ENCODE results near the gene MGMT. TPM values are rescaled to one million over a fixed set of nuclear protein-coding genes. Genes with fewer than 3 reads are reported as not detected.

The MGMT gene
- total and polyA plus RNA-seq, 9 of the 15 experiments (the other 6 are each of a cell fraction or from before 2014, with no cell fraction given): 0.03 to 0.29 (median 0.11) TPM; not detected in 4

GRCh38 chr10:129621062-129621461 lies 154.0 kb downstream of the MGMT start:
- Histone ChIP-seq H2AFZ (ENCODE audit: low read depth, low read length) (no peak overlapping the region), H3K4me3 (no peak overlapping the region), H3K4me2 (ENCODE audit: insufficient read depth, low read length) (no peak overlapping the region), H3K27ac (ENCODE audit: extremely low read depth, low read depth, low read length) (no peak overlapping the region), H3K9me3 (replicated peaks; ENCODE audit: control insufficient read depth, insufficient read depth, low read depth, low read length) (no peaks in the 10 kb centered on the region), H3K79me2 (ENCODE audit: control insufficient read depth, insufficient read depth, low read length) (no peaks in the 10 kb centered on the region), H3K9me1 (ENCODE audit: control insufficient read depth, insufficient read depth, low read length) (no peaks in the 10 kb centered on the region), H3K36me3 (ENCODE audit: control insufficient read depth, insufficient read depth, low read length) (no peaks in the 10 kb centered on the region), H4K20me1 (replicated peaks; ENCODE audit: control insufficient read depth, insufficient read depth, low read length) (no peaks in the 10 kb centered on the region), H3K4me1 (replicated peaks in 1 of 2; ENCODE audit: control insufficient read depth in 2 of 2, insufficient read depth in 2 of 2, low read length in 2 of 2) (no peaks in the 10 kb centered on the region), H3K27me3 (ENCODE audit: control insufficient read depth in 2 of 2, insufficient read depth in 2 of 2, low read length in 2 of 2) (no peaks in the 10 kb centered on the region; a peak in 1 of 5 replicates), H3K9ac (ENCODE audit: insufficient read depth in 1 of 2, low read depth in 2 of 2, low read length in 2 of 2) (no peak overlapping the region)
- TF ChIP-seq ATF7 (IDR thresholded peaks at IDR 0.05): no peak
- TF ChIP-seq SIN3A (IDR thresholded peaks at IDR 0.05; ENCODE audit: borderline replicate concordance in 2 of 2, control insufficient read depth in 1 of 2, low read depth in 2 of 2, low read length in 2 of 2): no peak
- TF ChIP-seq ZEB2 (IDR thresholded peaks at IDR 0.05): no peak
- no peak for TF ChIP-seq ZNF507 (tag; conservative IDR thresholded peaks at IDR 0.05)
- no peak for FAIRE-seq
- intact Hi-C loops (cut with micrococcal nuclease): no loop called here
- no peak for ATAC-seq
- BruUV-seq (replicated peaks): no TSS peak
- WGBS (ENCODE audit: insufficient coverage, low coverage, missing lambda C conversion rate): 0% methylated on average over 6 of the region's 7 CpGs
- no peak for DNase-seq (ENCODE audit: extremely low read depth in 1 of 4, low spot score in 3 of 4)
- in situ Hi-C loops (cut with MboI): no loop called here
- ChIA-PET CTCF (ENCODE audit: low intra/inter-chr PET ratio) (no interaction called here), POLR2A (no interaction called here)

DNA sequence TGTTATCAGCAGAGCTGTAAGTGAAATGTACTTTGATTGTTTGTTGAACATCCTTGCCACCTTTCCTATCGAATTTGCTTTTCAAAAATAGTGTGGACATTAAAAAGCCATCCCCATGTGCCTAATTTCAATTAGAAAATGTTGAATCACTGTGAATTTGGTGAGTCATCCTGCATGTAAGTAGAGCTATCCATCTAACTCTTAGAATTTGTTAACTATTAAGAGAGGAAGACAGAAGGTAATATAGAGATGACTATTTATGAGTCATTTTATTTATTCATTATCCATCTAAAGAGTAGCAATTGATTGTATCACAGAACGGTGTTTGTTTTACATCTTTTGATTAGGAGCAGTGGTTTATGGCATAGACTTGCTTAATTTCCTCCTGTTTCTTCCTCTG lies 154.7 kb downstream of the MGMT start:
- no peaks in the 10 kb centered on the region for H4K20me1 ChIP-seq (replicated peaks; ENCODE audit: control insufficient read depth, insufficient read depth, low read length)
- intact Hi-C loops (cut with micrococcal nuclease): no loop called here
- WGBS (ENCODE audit: insufficient coverage, low coverage, missing lambda C conversion rate): 0% methylated on average over 2 of the region's 2 CpGs
- H3K27me3 ChIP-seq (ENCODE audit: control insufficient read depth in 2 of 2, insufficient read depth in 2 of 2, low read length in 2 of 2): peaks cover 0 to 4% of the 10 kb centered on the region in 2 experiments; a peak in 1 of 5 replicates
- FAIRE-seq: no peak
- H3K4me3 ChIP-seq: no peak overlapping the region
- no peaks in the 10 kb centered on the region for H3K9me1 ChIP-seq (ENCODE audit: control insufficient read depth, insufficient read depth, low read length)
- DNase-seq (ENCODE audit: extremely low read depth in 1 of 4, low spot score in 3 of 4): no peak
- H3K4me1 ChIP-seq (replicated peaks in 1 of 2; ENCODE audit: control insufficient read depth in 2 of 2, insufficient read depth in 2 of 2, low read length in 2 of 2): no peaks in the 10 kb centered on the region
- no peaks in the 10 kb centered on the region for H3K79me2 ChIP-seq (ENCODE audit: control insufficient read depth, insufficient read depth, low read length)
- no peak for ATAC-seq
- TF ChIP-seq, protein P1, sequence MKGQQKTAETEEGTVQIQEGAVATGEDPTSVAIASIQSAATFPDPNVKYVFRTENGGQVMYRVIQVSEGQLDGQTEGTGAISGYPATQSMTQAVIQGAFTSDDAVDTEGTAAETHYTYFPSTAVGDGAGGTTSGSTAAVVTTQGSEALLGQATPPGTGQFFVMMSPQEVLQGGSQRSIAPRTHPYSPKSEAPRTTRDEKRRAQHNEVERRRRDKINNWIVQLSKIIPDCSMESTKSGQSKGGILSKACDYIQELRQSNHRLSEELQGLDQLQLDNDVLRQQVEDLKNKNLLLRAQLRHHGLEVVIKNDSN (CRISPR knock-in tag; IDR thresholded peaks at IDR 0.05): no peak
- TF ChIP-seq SAFB (IDR thresholded peaks at IDR 0.05; ENCODE audit: borderline replicate concordance, low read depth, low read length): no peak
- no peak overlapping the region for H3K4me2 ChIP-seq (ENCODE audit: insufficient read depth, low read length)
- ChIA-PET CTCF (ENCODE audit: low intra/inter-chr PET ratio) (no interaction called here), POLR2A (no interaction called here)
- in situ Hi-C loops (cut with MboI): no loop called here
- no peaks in the 10 kb centered on the region for H3K36me3 ChIP-seq (ENCODE audit: control insufficient read depth, insufficient read depth, low read length)
- no peaks in the 10 kb centered on the region for H3K9me3 ChIP-seq (replicated peaks; ENCODE audit: control insufficient read depth, insufficient read depth, low read depth, low read length)
- H3K27ac ChIP-seq (ENCODE audit: extremely low read depth, low read depth, low read length): no peak overlapping the region
- no peak overlapping the region for H2AFZ ChIP-seq (ENCODE audit: low read depth, low read length)
- no peak overlapping the region for H3K9ac ChIP-seq (ENCODE audit: insufficient read depth in 1 of 2, low read depth in 2 of 2, low read length in 2 of 2)
- no TSS peak for BruUV-seq (replicated peaks)

All from K562 (cell line).